ENCODE measurements around the gene C3orf33. TPM values are rescaled to one million over a fixed set of nuclear protein-coding genes. Genes with fewer than 3 reads are reported as not detected.

Gene C3orf33
- total and polyA plus RNA-seq, 9 of the 15 experiments (the other 6 are each of a cell fraction or from before 2014, with no cell fraction given): 4.1 to 10.2 (median 6.0) TPM

DNA sequence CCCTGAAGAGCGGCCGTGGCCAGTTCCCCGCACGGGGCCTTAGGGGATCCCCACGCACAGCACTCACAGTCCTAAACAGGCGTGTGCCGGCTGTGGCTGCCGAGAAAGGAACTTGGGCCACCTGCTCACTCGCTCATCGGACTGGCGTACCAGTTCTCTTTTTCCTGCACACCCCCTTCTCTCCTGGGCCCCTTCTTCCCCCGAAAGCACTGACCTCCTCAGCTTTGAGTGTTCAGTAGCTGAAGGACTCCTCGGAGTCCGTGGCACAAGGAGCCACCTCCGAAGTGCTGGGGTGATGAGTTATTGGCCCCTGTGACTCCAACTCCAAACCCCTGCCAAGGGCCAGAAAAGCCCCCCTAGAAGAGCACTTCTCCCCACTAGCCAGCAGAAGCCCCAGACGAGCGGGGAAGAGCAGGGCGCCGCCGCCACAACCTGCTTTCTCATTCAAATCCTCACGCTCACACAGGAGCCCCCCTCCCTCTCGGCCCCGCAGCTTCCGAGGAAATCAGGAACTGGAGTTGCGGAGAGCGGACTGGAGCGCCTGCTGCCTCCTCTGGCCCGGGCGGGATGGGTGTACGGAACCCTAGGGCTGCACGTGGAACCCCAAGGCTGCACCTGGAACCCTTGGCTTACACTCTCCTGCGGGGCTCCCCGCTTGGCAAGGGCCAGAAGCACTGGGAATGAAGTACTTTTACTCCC is 61.3 kb downstream of the C3orf33 start, which contains the start of gene PLCH1 (continued):
- TF ChIP-seq MYBL2 (IDR thresholded peaks at IDR 0.05; ENCODE audit: low read depth) (no peak), MYBL2 (CRISPR knock-in tag; IDR thresholded peaks at IDR 0.05; ENCODE audit: borderline replicate concordance) (no peak), TBL1XR1 (IDR thresholded peaks at IDR 0.05; ENCODE audit: low read length in 2 of 2) (no peak), ARHGAP35 (IDR thresholded peaks at IDR 0.05; ENCODE audit: partially characterized antibody) (no peak), SMARCA5 (IDR thresholded peaks at IDR 0.05) (no peak), E2F3 (CRISPR knock-in tag; IDR thresholded peaks at IDR 0.05) (no peak), EP400 (IDR thresholded peaks at IDR 0.05) (no peak), HDGF (IDR thresholded peaks at IDR 0.05) (no peak), CEBPG (CRISPR knock-in tag; IDR thresholded peaks at IDR 0.05) (no peak), CEBPG (tag; conservative IDR thresholded peaks at IDR 0.05 in 1 of 2, IDR thresholded peaks at IDR 0.05 in 1 of 2) (no peak), ILF3 (IDR thresholded peaks at IDR 0.05; ENCODE audit: borderline replicate concordance) (no peak), ID3 (CRISPR knock-in tag; IDR thresholded peaks at IDR 0.05) (no peak), ID3 (tag; IDR thresholded peaks at IDR 0.05) (no peak), PRMT5 (CRISPR knock-in tag; IDR thresholded peaks at IDR 0.05) (no peak), IFI16 (CRISPR knock-in tag; IDR thresholded peaks at IDR 0.05) (no peak), PHF8 (IDR thresholded peaks at IDR 0.05; ENCODE audit: borderline replicate concordance, low read length) (peak; percentile 32; the same call in 1 of the 2 replicates), ATF6 (CRISPR knock-in tag; IDR thresholded peaks at IDR 0.05) (no peak), SMARCE1 (IDR thresholded peaks at IDR 0.05) (0 out of 2 replicates have a peak, but pooled peaks have one; percentile 25), SRSF1 (IDR thresholded peaks at IDR 0.05; ENCODE audit: low read depth, low read length) (no peak), PHTF2 (CRISPR knock-in tag; IDR thresholded peaks at IDR 0.05) (no peak), GTF2A2 (tag; IDR thresholded peaks at IDR 0.05) (no peak)
- TF ChIP-seq, protein P1, sequence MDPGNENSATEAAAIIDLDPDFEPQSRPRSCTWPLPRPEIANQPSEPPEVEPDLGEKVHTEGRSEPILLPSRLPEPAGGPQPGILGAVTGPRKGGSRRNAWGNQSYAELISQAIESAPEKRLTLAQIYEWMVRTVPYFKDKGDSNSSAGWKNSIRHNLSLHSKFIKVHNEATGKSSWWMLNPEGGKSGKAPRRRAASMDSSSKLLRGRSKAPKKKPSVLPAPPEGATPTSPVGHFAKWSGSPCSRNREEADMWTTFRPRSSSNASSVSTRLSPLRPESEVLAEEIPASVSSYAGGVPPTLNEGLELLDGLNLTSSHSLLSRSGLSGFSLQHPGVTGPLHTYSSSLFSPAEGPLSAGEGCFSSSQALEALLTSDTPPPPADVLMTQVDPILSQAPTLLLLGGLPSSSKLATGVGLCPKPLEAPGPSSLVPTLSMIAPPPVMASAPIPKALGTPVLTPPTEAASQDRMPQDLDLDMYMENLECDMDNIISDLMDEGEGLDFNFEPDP (CRISPR knock-in tag; IDR thresholded peaks at IDR 0.05): no peak
- TF ChIP-seq, protein P2, sequence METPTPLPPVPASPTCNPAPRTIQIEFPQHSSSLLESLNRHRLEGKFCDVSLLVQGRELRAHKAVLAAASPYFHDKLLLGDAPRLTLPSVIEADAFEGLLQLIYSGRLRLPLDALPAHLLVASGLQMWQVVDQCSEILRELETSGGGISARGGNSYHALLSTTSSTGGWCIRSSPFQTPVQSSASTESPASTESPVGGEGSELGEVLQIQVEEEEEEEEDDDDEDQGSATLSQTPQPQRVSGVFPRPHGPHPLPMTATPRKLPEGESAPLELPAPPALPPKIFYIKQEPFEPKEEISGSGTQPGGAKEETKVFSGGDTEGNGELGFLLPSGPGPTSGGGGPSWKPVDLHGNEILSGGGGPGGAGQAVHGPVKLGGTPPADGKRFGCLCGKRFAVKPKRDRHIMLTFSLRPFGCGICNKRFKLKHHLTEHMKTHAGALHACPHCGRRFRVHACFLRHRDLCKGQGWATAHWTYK (CRISPR knock-in tag; IDR thresholded peaks at IDR 0.05): no peak
- TF ChIP-seq, protein P3, sequence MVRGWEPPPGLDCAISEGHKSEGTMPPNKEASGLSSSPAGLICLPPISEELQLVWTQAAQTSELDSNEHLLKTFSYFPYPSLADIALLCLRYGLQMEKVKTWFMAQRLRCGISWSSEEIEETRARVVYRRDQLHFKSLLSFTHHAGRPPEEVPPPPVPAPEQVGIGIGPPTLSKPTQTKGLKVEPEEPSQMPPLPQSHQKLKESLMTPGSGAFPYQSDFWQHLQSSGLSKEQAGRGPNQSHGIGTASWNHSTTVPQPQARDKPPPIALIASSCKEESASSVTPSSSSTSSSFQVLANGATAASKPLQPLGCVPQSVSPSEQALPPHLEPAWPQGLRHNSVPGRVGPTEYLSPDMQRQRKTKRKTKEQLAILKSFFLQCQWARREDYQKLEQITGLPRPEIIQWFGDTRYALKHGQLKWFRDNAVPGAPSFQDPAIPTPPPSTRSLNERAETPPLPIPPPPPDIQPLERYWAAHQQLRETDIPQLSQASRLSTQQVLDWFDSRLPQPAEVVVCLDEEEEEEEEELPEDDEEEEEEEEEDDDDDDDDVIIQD (CRISPR knock-in tag; IDR thresholded peaks at IDR 0.05): no peak
